Measurements from ENCODE around the gene MAN2B2. TPM values are rescaled to one million over a fixed set of nuclear protein-coding genes. Genes with fewer than 3 reads are reported as not detected.

The MAN2B2 gene
- total and polyA plus RNA-seq, 9 of the 15 experiments (the other 6 are each of a cell fraction or from before 2014, with no cell fraction given): 0.21 to 8.8 (median 3.7) TPM

- TF ChIP-seq ZBTB40 (IDR thresholded peaks at IDR 0.05): no peak
- TF ChIP-seq ZBTB40 (CRISPR knock-in tag; IDR thresholded peaks at IDR 0.05): no peak
- TF ChIP-seq, protein P1, sequence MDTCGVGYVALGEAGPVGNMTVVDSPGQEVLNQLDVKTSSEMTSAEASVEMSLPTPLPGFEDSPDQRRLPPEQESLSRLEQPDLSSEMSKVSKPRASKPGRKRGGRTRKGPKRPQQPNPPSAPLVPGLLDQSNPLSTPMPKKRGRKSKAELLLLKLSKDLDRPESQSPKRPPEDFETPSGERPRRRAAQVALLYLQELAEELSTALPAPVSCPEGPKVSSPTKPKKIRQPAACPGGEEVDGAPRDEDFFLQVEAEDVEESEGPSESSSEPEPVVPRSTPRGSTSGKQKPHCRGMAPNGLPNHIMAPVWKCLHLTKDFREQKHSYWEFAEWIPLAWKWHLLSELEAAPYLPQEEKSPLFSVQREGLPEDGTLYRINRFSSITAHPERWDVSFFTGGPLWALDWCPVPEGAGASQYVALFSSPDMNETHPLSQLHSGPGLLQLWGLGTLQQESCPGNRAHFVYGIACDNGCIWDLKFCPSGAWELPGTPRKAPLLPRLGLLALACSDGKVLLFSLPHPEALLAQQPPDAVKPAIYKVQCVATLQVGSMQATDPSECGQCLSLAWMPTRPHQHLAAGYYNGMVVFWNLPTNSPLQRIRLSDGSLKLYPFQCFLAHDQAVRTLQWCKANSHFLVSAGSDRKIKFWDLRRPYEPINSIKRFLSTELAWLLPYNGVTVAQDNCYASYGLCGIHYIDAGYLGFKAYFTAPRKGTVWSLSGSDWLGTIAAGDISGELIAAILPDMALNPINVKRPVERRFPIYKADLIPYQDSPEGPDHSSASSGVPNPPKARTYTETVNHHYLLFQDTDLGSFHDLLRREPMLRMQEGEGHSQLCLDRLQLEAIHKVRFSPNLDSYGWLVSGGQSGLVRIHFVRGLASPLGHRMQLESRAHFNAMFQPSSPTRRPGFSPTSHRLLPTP (IDR thresholded peaks at IDR 0.05; ENCODE audit: borderline replicate concordance, extremely low read depth, insufficient read length): no peak
- TF ChIP-seq PHF21A (IDR thresholded peaks at IDR 0.05; ENCODE audit: borderline replicate concordance, low read depth): no peak
- TF ChIP-seq ZNF444 (CRISPR knock-in tag; IDR thresholded peaks at IDR 0.05): no peak
- TF ChIP-seq BRF2 (IDR thresholded peaks at IDR 0.05; ENCODE audit: borderline replicate concordance, insufficient read depth, insufficient read length): no peak
- no peak for TF ChIP-seq ZNF197 (CRISPR knock-in tag; IDR thresholded peaks at IDR 0.05; ENCODE audit: low read depth)
- TF ChIP-seq ZNF740 (CRISPR knock-in tag; IDR thresholded peaks at IDR 0.05): 0 out of 2 replicates have a peak, but pooled peaks have one; percentile 40
- TF ChIP-seq ZNF740 (tag; IDR thresholded peaks at IDR 0.05): no peak
- TF ChIP-seq ZC3H4 (CRISPR knock-in tag; IDR thresholded peaks at IDR 0.05; ENCODE audit: borderline replicate concordance): no peak
- TF ChIP-seq TCF7L2 (IDR thresholded peaks at IDR 0.05; ENCODE audit: low read depth, low read length): no peak
- no peak for TF ChIP-seq HOXB6 (CRISPR knock-in tag; IDR thresholded peaks at IDR 0.05; ENCODE audit: borderline replicate concordance)
- TF ChIP-seq MBD2 (IDR thresholded peaks at IDR 0.05; ENCODE audit: borderline replicate concordance, low read depth): 0 out of 2 replicates have a peak, but pooled peaks have one; percentile 13
These were observed 21.0 kb downstream of the MAN2B2 start (continued) for GRCh38 chr4:6595897-6596537.

All from K562 (cell line).